Posterior vena cava (tissue), 2 donors: ENCODE measurements around the gene ZSWIM5. TPM values are rescaled to one million over a fixed set of nuclear protein-coding genes. Genes with fewer than 3 reads are reported as not detected.
"Not testable (repeated sequence)": the region's sequence is repeated elsewhere in the genome, so short reads cannot be mapped to it uniquely, and the experiment has no call there.

Experiments used
- DNase-seq: peaks from one replicate; pipeline ENCODE4 v3.0.0-alpha.2; 2020; ENCODE audit warnings: low spot score
- intact Hi-C, 2 donors: fragments of 100-400 bp; cut with DNase I; formaldehyde crosslinking; loops; one replicate each; pipeline versions ENCODE4 v1.14.1 to v1.14.2; 2022 to 2023
- long read RNA-seq, 2 donors: library from polyadenylated mRNA; unstranded; transcript quantifications; one replicate each; pipeline ENCODE4 v2.0.0, GENCODE V29; 2020 to 2021
- total RNA-seq, 2 donors: library from RNA; stranded (reverse); fragmentation: NEBNext Ultra II Directional; extraction: Animal tissue kit (Norgen Biotek cat#: 25700); gene quantifications; one replicate each; pipeline ENCODE4 v1.2.1, GENCODE V29; 2021
- donor health status: DM: yes; HTN: yes; CAD: no.
- donor health status: DM: yes; HTN: yes; CAD: no.

The ZSWIM5 gene
- total RNA-seq: 1 to 10 TPM; 1.9 to 2.4 TPM
- long read RNA-seq, donor 1: 0 reads
- long read RNA-seq, donor 2: 0 reads

GRCh38 chr1:45205910-45206721 lies at the start of gene ZSWIM5:
TSS of gene ZSWIM5 (minus strand) at chr1:45206605. CDS start at chr1:45206350, 255 bp downstream.
- intact Hi-C loops: no loop called here
- peak; percentile 82 for DNase-seq

GRCh38 chr1:45254490-45254889 lies 48.1 kb upstream of the ZSWIM5 start:
- intact Hi-C loops: no loop called here
- DNase-seq: no peak

- no peak for DNase-seq
- intact Hi-C loops: no loop called here
Observed at GRCh38 chr1:45250544-45250943, 44.1 kb upstream of the ZSWIM5 start.

- DNase-seq, intact Hi-C loops: not testable (repeated sequence)
Observed at GRCh38 chr1:45248004-45248403, 41.6 kb upstream of the ZSWIM5 start.

GRCh38 chr1:45246760-45247159 lies 40.4 kb upstream of the ZSWIM5 start:
- intact Hi-C loops: no loop called here
- no peak for DNase-seq

GRCh38 chr1:45246359-45246758 lies 40.0 kb upstream of the ZSWIM5 start:
- intact Hi-C loops, DNase-seq: not testable (repeated sequence)

GRCh38 chr1:45244660-45245059 lies 38.3 kb upstream of the ZSWIM5 start:
- intact Hi-C loops: no loop called here
- DNase-seq: no peak

GRCh38 chr1:45243476-45244343 lies 37.3 kb upstream of the ZSWIM5 start:
- intact Hi-C loops: no loop called here
- no peak for DNase-seq

- intact Hi-C loops: loop anchor here in 1 of 2 donors (10.0 kb wide), 1 partner anchor 1556 kb away; the partner anchor contains the start of gene CYP4B1
- no peak for DNase-seq
Observed at GRCh38 chr1:45238846-45239245, 32.4 kb upstream of the ZSWIM5 start.

GRCh38 chr1:45236136-45236535 lies 29.7 kb upstream of the ZSWIM5 start:
- intact Hi-C loops: loop anchor here in 1 of 2 donors (10.0 kb wide), 1 partner anchor 1559 kb away; the partner anchor contains the start of gene CYP4B1
- no peak for DNase-seq

GRCh38 chr1:45230537-45230936 lies 24.1 kb upstream of the ZSWIM5 start:
- intact Hi-C loops: loop anchor here in 1 of 2 donors (10.0 kb wide), 1 partner anchor 1564 kb away; the partner anchor contains the start of gene CYP4B1

GRCh38 chr1:45225598-45225997 lies 19.2 kb upstream of the ZSWIM5 start:
- intact Hi-C loops: no loop called here
- DNase-seq: no peak

More at GRCh38 chr1:45230537-45230936, 24.1 kb upstream of the ZSWIM5 start:
- DNase-seq: no peak

GRCh38 chr1:45223710-45224109 lies 17.3 kb upstream of the ZSWIM5 start:
- intact Hi-C loops, DNase-seq: not testable (repeated sequence)

- intact Hi-C loops: no loop called here
- DNase-seq: no peak
Observed at GRCh38 chr1:45221716-45222115, 15.3 kb upstream of the ZSWIM5 start.

GRCh38 chr1:45216861-45217260 lies 10.5 kb upstream of the ZSWIM5 start:
- intact Hi-C loops: no loop called here
- no peak for DNase-seq

GRCh38 chr1:45216200-45216541 lies 9.8 kb upstream of the ZSWIM5 start:
- DNase-seq: no peak
- intact Hi-C loops: no loop called here

GRCh38 chr1:45215485-45216199 lies 9.2 kb upstream of the ZSWIM5 start:
- no peak for DNase-seq
- intact Hi-C loops: no loop called here

- DNase-seq: no peak
- intact Hi-C loops: no loop called here
Observed at GRCh38 chr1:45213892-45214291, 7.5 kb upstream of the ZSWIM5 start.

GRCh38 chr1:45211076-45211475 lies 4.7 kb upstream of the ZSWIM5 start:
- intact Hi-C loops: no loop called here
- no peak for DNase-seq
